ENCODE data around the gene PRPF39. TPM values are rescaled to one million over a fixed set of nuclear protein-coding genes. Genes with fewer than 3 reads are reported as not detected.
"Not testable (repeated sequence)": the region's sequence is repeated elsewhere in the genome, so short reads cannot be mapped to it uniquely, and the experiment has no call there.

The PRPF39 gene
- total RNA-seq, 1 donor from 2014 or later, result 16.4 TPM

- no peak for TF ChIP-seq CTCF (conservative IDR thresholded peaks at IDR 0.05; ENCODE audit: low read depth, low read length)
- no peak for DNase-seq (ENCODE audit: low read depth)
- H3K4me3 ChIP-seq (ENCODE audit: low read depth, low read length), result no peak overlapping the region
Observed at GRCh38 chr14:45065956-45066355, 18.0 kb upstream of the PRPF39 start.

GRCh38 chr14:45066667-45067066 lies 17.2 kb upstream of the PRPF39 start:
- no peak for TF ChIP-seq CTCF (conservative IDR thresholded peaks at IDR 0.05; ENCODE audit: low read depth, low read length)
- DNase-seq (ENCODE audit: low read depth), result no peak
- no peak overlapping the region for H3K4me3 ChIP-seq (ENCODE audit: low read depth, low read length)

- DNase-seq (ENCODE audit: low read depth), result no peak
- no peak overlapping the region for H3K4me3 ChIP-seq (ENCODE audit: low read depth, low read length)
- TF ChIP-seq CTCF (conservative IDR thresholded peaks at IDR 0.05; ENCODE audit: low read depth, low read length), result no peak
Observed at GRCh38 chr14:45068396-45068795, 15.5 kb upstream of the PRPF39 start.

GRCh38 chr14:45070215-45070614 lies 13.7 kb upstream of the PRPF39 start:
- no peak for TF ChIP-seq CTCF (conservative IDR thresholded peaks at IDR 0.05; ENCODE audit: low read depth, low read length)
- DNase-seq (ENCODE audit: low read depth), result no peak
- H3K4me3 ChIP-seq (ENCODE audit: low read depth, low read length), result no peak overlapping the region

GRCh38 chr14:45072126-45072525 lies 11.8 kb upstream of the PRPF39 start:
- DNase-seq (ENCODE audit: low read depth), result no peak
- no peak overlapping the region for H3K4me3 ChIP-seq (ENCODE audit: low read depth, low read length)
- no peak for TF ChIP-seq CTCF (conservative IDR thresholded peaks at IDR 0.05; ENCODE audit: low read depth, low read length)

- H3K4me3 ChIP-seq (ENCODE audit: low read depth, low read length), result no peak overlapping the region
- DNase-seq (ENCODE audit: low read depth), result no peak
- no peak for TF ChIP-seq CTCF (conservative IDR thresholded peaks at IDR 0.05; ENCODE audit: low read depth, low read length)
Observed at GRCh38 chr14:45073231-45073879, 10.6 kb upstream of the PRPF39 start.

GRCh38 chr14:45078323-45078722 lies 5.6 kb upstream of the PRPF39 start:
- no peak for TF ChIP-seq CTCF (conservative IDR thresholded peaks at IDR 0.05; ENCODE audit: low read depth, low read length)
- H3K4me3 ChIP-seq (ENCODE audit: low read depth, low read length), result no peak overlapping the region
- no peak for DNase-seq (ENCODE audit: low read depth)

- DNase-seq (ENCODE audit: low read depth), result not testable (repeated sequence)
Observed at GRCh38 chr14:45080416-45080968, 3.4 kb upstream of the PRPF39 start.

GRCh38 chr14:45081096-45081495 lies 2.8 kb upstream of the PRPF39 start:
- H3K4me3 ChIP-seq (ENCODE audit: low read depth, low read length); DNase-seq (ENCODE audit: low read depth): not testable (repeated sequence)

More at GRCh38 chr14:45080416-45080968, 3.4 kb upstream of the PRPF39 start:
- H3K4me3 ChIP-seq (ENCODE audit: low read depth, low read length), result not testable (repeated sequence)
